H9 (cell line): ENCODE results near the gene SMIM9. TPM values are rescaled to one million over a fixed set of nuclear protein-coding genes. Genes with fewer than 3 reads are reported as not detected.

Experiments
- DNase-seq: peaks from one replicate; pipeline ENCODE4 v3.0.0-alpha.2; 2017
- H2AFZ ChIP-seq: one replicate; pipeline ENCODE4 v1.6.1; 2013; ENCODE audit warnings: mild to moderate bottlenecking, low read length, control low read depth, moderate library complexity
- H2AK5ac ChIP-seq: 2 replicates; pipeline ENCODE4 v1.6.1; 2013; ENCODE audit warnings: low read length, control low read depth, mixed read lengths; ENCODE audit not compliant: insufficient read length
- H2BK120ac ChIP-seq: one replicate; pipeline ENCODE4 v1.6.1; 2013; ENCODE audit warnings: low read depth, mild to moderate bottlenecking, low read length, control low read depth, inconsistent platforms; ENCODE audit not compliant: poor library complexity, severe bottlenecking
- H2BK12ac ChIP-seq: 2 replicates; pipeline ENCODE4 v1.6.1; 2013; ENCODE audit warnings: low read length, control low read depth, mixed read lengths, low read depth; ENCODE audit not compliant: insufficient read length
- H2BK15ac ChIP-seq: 2 replicates; pipeline ENCODE4 v1.6.1; 2013; ENCODE audit warnings: low read depth, low read length, control low read depth
- H2BK20ac ChIP-seq: one replicate; pipeline ENCODE4 v1.6.1; 2013; ENCODE audit warnings: low read depth, mild to moderate bottlenecking, low read length, control low read depth, inconsistent platforms; ENCODE audit not compliant: poor library complexity, severe bottlenecking
- H2BK5ac ChIP-seq: 2 replicates; pipeline ENCODE4 v1.6.1; 2013; ENCODE audit warnings: low read length, control low read depth, mixed read lengths; ENCODE audit not compliant: insufficient read length
- H3K14ac ChIP-seq: 2 replicates; pipeline ENCODE4 v1.6.1; 2013; ENCODE audit warnings: low read length, control low read depth; ENCODE audit not compliant: insufficient read depth
- H3K18ac ChIP-seq: 2 replicates; pipeline ENCODE4 v1.6.1; 2013; ENCODE audit warnings: low read depth, mild to moderate bottlenecking, mixed read lengths, low read length, control low read depth; ENCODE audit not compliant: insufficient read length
- H3K23ac ChIP-seq: 2 replicates; pipeline ENCODE4 v1.6.1; 2013; ENCODE audit warnings: low read length, control low read depth, mixed read lengths, low read depth; ENCODE audit not compliant: insufficient read length
- H3K23me2 ChIP-seq: 2 replicates; pipeline ENCODE4 v1.6.1; 2013; ENCODE audit warnings: low read depth, mild to moderate bottlenecking, mixed read lengths, low read length, control low read depth; ENCODE audit not compliant: insufficient read length, poor library complexity, severe bottlenecking
- H3K27ac ChIP-seq: 2 replicates; pipeline ENCODE4 v1.5.1; 2013; ENCODE audit warnings: low read length, control low read depth, mixed read lengths, low read depth; ENCODE audit not compliant: insufficient read length
- H3K27me3 ChIP-seq: 2 replicates; pipeline ENCODE4 v1.6.1; 2013; ENCODE audit warnings: low read length, control low read depth, inconsistent platforms; ENCODE audit not compliant: insufficient read depth
- H3K4ac ChIP-seq: 2 replicates; pipeline ENCODE4 v1.6.1; 2013; ENCODE audit warnings: low read depth, mild to moderate bottlenecking, control low read depth, inconsistent platforms, low read length, moderate library complexity
- H3K4me1 ChIP-seq: 2 replicates; pipeline ENCODE4 v1.6.1; 2013; ENCODE audit warnings: low read length, control low read depth, inconsistent platforms; ENCODE audit not compliant: insufficient read depth
- H3K4me2 ChIP-seq: 2 replicates; pipeline ENCODE4 v1.6.1; 2013; ENCODE audit warnings: low read length, control low read depth, mixed read lengths; ENCODE audit not compliant: insufficient read length, insufficient read depth
- H3K56ac ChIP-seq: 2 replicates; pipeline ENCODE4 v1.6.1; 2013; ENCODE audit warnings: low read depth, mild to moderate bottlenecking, mixed read lengths, low read length, control low read depth; ENCODE audit not compliant: insufficient read length
- H3K79me1 ChIP-seq: 2 replicates; pipeline ENCODE4 v1.6.1; 2013; ENCODE audit warnings: low read depth, mild to moderate bottlenecking, moderate library complexity, low read length, control low read depth, inconsistent platforms; ENCODE audit not compliant: insufficient read depth, poor library complexity, severe bottlenecking
- H3K79me2 ChIP-seq: 2 replicates; pipeline ENCODE4 v1.6.1; 2013; ENCODE audit warnings: low read length, control low read depth, inconsistent platforms; ENCODE audit not compliant: insufficient read depth
- H3K9ac ChIP-seq: 2 replicates; pipeline ENCODE4 v1.6.1; 2013; ENCODE audit warnings: low read length, control low read depth, mixed read lengths; ENCODE audit not compliant: insufficient read length; ENCODE audit errors: extremely low read depth
- H3K9me3 ChIP-seq: one replicate; pipeline ENCODE4 v1.6.1; 2013; ENCODE audit warnings: low read depth, low read length, inconsistent platforms; ENCODE audit not compliant: control insufficient read depth
- H3T11ph ChIP-seq: one replicate; pipeline ENCODE4 v1.6.1; 2013; ENCODE audit warnings: mild to moderate bottlenecking, low read length, control low read depth, inconsistent platforms
- H4K20me1 ChIP-seq: one replicate; pipeline ENCODE4 v1.6.1; 2013; ENCODE audit not compliant: control insufficient read depth, insufficient read length, insufficient read depth
- H4K5ac ChIP-seq: 2 replicates; pipeline ENCODE4 v1.6.1; 2013; ENCODE audit warnings: low read depth, mild to moderate bottlenecking, mixed read lengths, low read length, control low read depth; ENCODE audit not compliant: insufficient read length
- H4K8ac ChIP-seq: replicated peaks from 2 replicates; pipeline ENCODE4 v1.6.1; 2013; ENCODE audit warnings: low read length, control low read depth, mixed read lengths, low read depth; ENCODE audit not compliant: insufficient read length
- H4K91ac ChIP-seq: 2 replicates; pipeline ENCODE4 v1.6.1; 2013; ENCODE audit warnings: low read depth, mild to moderate bottlenecking, moderate library complexity, mixed read lengths, low read length, control low read depth; ENCODE audit not compliant: insufficient read length
- H3K27ac Mint-ChIP-seq, 3 experiments: 2 replicates in 2 of 3; 3 replicates in 1 of 3; pipeline ENCODE4 v1.8.0; 2020 to 2021; ENCODE audit warnings: mixed read lengths in 3 of 3, mild to moderate bottlenecking in 1 of 3, moderate library complexity in 1 of 3
- H3K27me3 Mint-ChIP-seq: 2 replicates; pipeline ENCODE4 v1.8.0; 2021; ENCODE audit warnings: low read depth, mild to moderate bottlenecking, moderate library complexity, mixed read lengths
- H3K36me3 Mint-ChIP-seq, 3 experiments: 2 replicates in 2 of 3; 3 replicates in 1 of 3; pipeline ENCODE4 v1.8.0; 2020 to 2021; ENCODE audit warnings: low read depth in 3 of 3, mixed read lengths in 3 of 3; ENCODE audit not compliant: insufficient read depth in 1 of 3
- H3K4me1 Mint-ChIP-seq, 2 experiments: 2 replicates each; pipeline ENCODE4 v1.8.0; 2020; ENCODE audit warnings: mixed read lengths in 2 of 2
- H3K4me3 Mint-ChIP-seq, 2 experiments: 2 replicates in 1 of 2; 3 replicates in 1 of 2; pipeline ENCODE4 v1.8.0; 2020 to 2021; ENCODE audit warnings: mild to moderate bottlenecking in 2 of 2, mixed read lengths in 2 of 2, moderate library complexity in 1 of 2
- H3K9me3 Mint-ChIP-seq, 2 experiments: 2 replicates in 1 of 2; 3 replicates in 1 of 2; pipeline ENCODE4 v1.8.0; 2020; ENCODE audit warnings: mild to moderate bottlenecking in 2 of 2, mixed read lengths in 2 of 2, moderate library complexity in 1 of 2
- WGBS: extraction: QIAGEN DNeasy Blood & Tissue Kit; methylation state at CpG from one replicate; pipeline ENCODE4 v1.1.7; 2013; ENCODE audit warnings: missing lambda C conversion rate, low lambda C conversion rate, mixed read lengths; ENCODE audit not compliant: insufficient read length; ENCODE audit errors: extremely low coverage; 5-methylcytosine and 5-hydroxymethylcytosine counted together
- total RNA-seq: library from RNA; stranded (reverse); gene quantifications from 2 replicates; pipeline ENCODE4 v1.2.1, GENCODE V29; 2021
- TF ChIP-seq, protein P1 (sequence below): fragments of 200-600 bp; sonication (generic); conservative IDR thresholded peaks from 3 replicates; pipeline ENCODE4 v1.8.0; 2021; ENCODE audit warnings: antibody characterized with exemption, mild to moderate bottlenecking

The SMIM9 gene
- total RNA-seq, 1 experiment from 2014 or later: not detected

DNA sequence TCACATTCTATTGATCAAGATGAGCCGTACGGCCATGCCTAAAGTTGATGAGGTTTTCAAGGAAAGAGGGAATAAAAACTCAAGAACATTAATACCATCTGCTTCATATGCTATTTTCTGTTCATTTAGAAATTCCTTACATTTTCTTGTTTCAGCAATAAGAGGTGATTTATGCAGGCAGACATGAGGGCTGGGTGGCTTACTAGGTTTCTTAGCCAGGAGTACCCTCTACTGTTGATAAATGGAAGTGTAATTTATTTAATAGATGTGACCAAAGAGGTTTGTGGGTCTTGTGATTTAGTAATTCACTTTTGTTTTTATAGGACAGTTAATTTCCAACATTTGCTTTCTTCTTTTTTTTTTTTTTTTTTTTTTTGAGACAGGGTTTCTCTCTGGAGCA lies 6.4 kb upstream of the SMIM9 start:
- no peak overlapping the region for H2BK120ac ChIP-seq
- no peak for DNase-seq
- H2BK12ac ChIP-seq: no peak overlapping the region
- no CpG with 5 or more reads among the region's 2 CpGs for WGBS
- no peaks in the 10 kb centered on the region for H3K27me3 ChIP-seq
- H3K27ac Mint-ChIP-seq: no peak overlapping the region
- H3K18ac ChIP-seq: no peak overlapping the region
- no peak overlapping the region for H4K8ac ChIP-seq
- H2BK5ac ChIP-seq: no peak overlapping the region
- no peak overlapping the region for H3K23ac ChIP-seq
- no peak overlapping the region for H4K91ac ChIP-seq
- no peak overlapping the region for H2AK5ac ChIP-seq
- H3K27me3 Mint-ChIP-seq: peaks cover 1% of the 10 kb centered on the region; the same call in 1 of the 2 replicates
- H3K27ac ChIP-seq: no peak overlapping the region
- H3K23me2 ChIP-seq: no peaks in the 10 kb centered on the region
- H2AFZ ChIP-seq: no peak overlapping the region
- no peak overlapping the region for H4K5ac ChIP-seq
- H3K4me1 ChIP-seq: no peaks in the 10 kb centered on the region
- H3K4me3 Mint-ChIP-seq: no peak overlapping the region
- no peak overlapping the region for H2BK15ac ChIP-seq
- H3K36me3 Mint-ChIP-seq: peaks cover 0 to 5% (median 0%) of the 10 kb centered on the region in 3 experiments; a peak in 3 of 7 replicates
- H3K4me1 Mint-ChIP-seq: no peaks in the 10 kb centered on the region
- H3K9ac ChIP-seq: no peak overlapping the region
- H3K9me3 ChIP-seq: peaks cover 22% of the 10 kb centered on the region
- no peaks in the 10 kb centered on the region for H3K79me2 ChIP-seq
- TF ChIP-seq, protein P1, sequence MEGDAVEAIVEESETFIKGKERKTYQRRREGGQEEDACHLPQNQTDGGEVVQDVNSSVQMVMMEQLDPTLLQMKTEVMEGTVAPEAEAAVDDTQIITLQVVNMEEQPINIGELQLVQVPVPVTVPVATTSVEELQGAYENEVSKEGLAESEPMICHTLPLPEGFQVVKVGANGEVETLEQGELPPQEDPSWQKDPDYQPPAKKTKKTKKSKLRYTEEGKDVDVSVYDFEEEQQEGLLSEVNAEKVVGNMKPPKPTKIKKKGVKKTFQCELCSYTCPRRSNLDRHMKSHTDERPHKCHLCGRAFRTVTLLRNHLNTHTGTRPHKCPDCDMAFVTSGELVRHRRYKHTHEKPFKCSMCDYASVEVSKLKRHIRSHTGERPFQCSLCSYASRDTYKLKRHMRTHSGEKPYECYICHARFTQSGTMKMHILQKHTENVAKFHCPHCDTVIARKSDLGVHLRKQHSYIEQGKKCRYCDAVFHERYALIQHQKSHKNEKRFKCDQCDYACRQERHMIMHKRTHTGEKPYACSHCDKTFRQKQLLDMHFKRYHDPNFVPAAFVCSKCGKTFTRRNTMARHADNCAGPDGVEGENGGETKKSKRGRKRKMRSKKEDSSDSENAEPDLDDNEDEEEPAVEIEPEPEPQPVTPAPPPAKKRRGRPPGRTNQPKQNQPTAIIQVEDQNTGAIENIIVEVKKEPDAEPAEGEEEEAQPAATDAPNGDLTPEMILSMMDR: peak; percentile 67
- H3K4me2 ChIP-seq: no peak overlapping the region
- no peak overlapping the region for H3T11ph ChIP-seq
- peaks cover 54 to 55% of the 10 kb centered on the region in 2 experiments for H3K9me3 Mint-ChIP-seq
- no peaks in the 10 kb centered on the region for H4K20me1 ChIP-seq
- no peak overlapping the region for H3K14ac ChIP-seq
- H3K56ac ChIP-seq: no peak overlapping the region
- H2BK20ac ChIP-seq: no peak overlapping the region
- H3K79me1 ChIP-seq: no peaks in the 10 kb centered on the region
- H3K4ac ChIP-seq: no peak overlapping the region
